Mammary epithelial cell (primary cell): ENCODE data around the gene VENTX.

Source experiments
- CTCF ChIP-seq, 2 donors: IDR thresholded peaks in 1 of 2; conservative IDR thresholded peaks in 1 of 2; 2 replicates each; pipeline ENCODE4 v1.5.1; 2011 to 2012; ENCODE audit warnings: inconsistent platforms in 2 of 2, low read length in 2 of 2, mild to moderate bottlenecking in 2 of 2, control low read depth in 1 of 2, low read depth in 1 of 2; ENCODE audit not compliant: insufficient read depth in 1 of 2; ENCODE audit errors: extremely low read depth in 1 of 2
- EZH2 ChIP-seq: IDR thresholded peaks from 2 replicates; pipeline ENCODE4 v1.6.1; 2012; ENCODE audit warnings: low read length, inconsistent platforms, borderline replicate concordance

- TF ChIP-seq CTCF (conservative IDR thresholded peaks at IDR 0.05 in 1 of 2, IDR thresholded peaks at IDR 0.05 in 1 of 2; ENCODE audit: extremely low read depth in 1 of 2, insufficient read depth in 1 of 2, low read depth in 1 of 2, low read length in 2 of 2), result no peak
- no peak for TF ChIP-seq EZH2
Observed at GRCh38 chr10:133247681-133248333, 10.2 kb downstream of the VENTX start.
